Forelimb muscle (tissue), 1 donor: ENCODE measurements around the gene PAK6. TPM values are rescaled to one million over a fixed set of nuclear protein-coding genes. Genes with fewer than 3 reads are reported as not detected.

Source experiments
- DNase-seq: peaks from one replicate; pipeline ENCODE4 v3.0.0-alpha.2; 2013; ENCODE audit warnings: low read depth
- polyA plus RNA-seq: library from polyadenylated mRNA; unstranded; fragments of 120-200 nt; gene quantifications from one replicate; pipeline ENCODE4 v1.2.1, GENCODE V29; 2013; ENCODE audit not compliant: insufficient read length

Gene PAK6
- 0.83 TPM for polyA plus RNA-seq

GRCh38 chr15:40238532-40239403, at the start of gene PAK6:
Gene PAK6 (plus strand): TSS chr15:40239063. CDS start chr15:40264786, 25,723 bp downstream.
- no peak for DNase-seq

DNA sequence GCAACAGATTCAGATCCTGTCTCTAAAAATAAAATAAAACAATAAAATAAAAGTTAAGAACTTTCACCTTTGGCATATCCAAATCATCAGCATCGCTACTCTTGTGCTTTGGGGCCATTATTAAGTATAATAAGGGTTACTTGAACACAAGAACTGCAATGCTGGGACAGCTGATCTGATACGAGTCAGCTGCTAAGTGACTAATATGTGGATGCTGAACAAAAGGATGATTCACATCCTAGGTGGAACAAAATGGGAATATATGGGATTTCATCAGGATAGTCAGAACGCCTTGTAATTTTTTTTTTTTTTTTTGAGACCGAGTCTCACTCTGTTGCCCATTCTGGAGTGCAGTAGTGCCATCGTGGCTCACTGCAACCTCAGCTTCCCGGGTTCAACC, 48.3 kb upstream of the PAK6 start:
- no peak for DNase-seq

- DNase-seq: no peak
Measured at GRCh38 chr15:40192942-40193341, 45.9 kb upstream of the PAK6 start.

DNA sequence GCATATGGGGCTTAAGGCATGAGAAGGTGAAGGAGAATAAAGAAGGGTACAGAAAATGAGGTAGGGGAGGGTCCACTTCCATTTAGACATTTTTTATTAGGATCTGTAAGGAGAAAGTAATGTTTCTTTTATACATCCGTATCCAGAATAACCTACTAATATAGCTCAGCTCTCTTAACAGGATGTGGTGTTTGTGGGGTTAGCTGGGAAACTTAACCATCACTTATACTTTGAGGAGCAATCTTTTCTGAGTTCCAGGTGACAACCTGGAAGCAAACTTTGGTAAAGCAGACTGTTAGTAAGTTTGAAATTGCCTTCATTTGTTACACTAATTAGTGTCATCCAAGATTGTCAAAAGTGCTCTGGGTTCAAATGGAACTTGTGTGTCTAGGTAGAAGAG, 41.4 kb upstream of the PAK6 start:
- DNase-seq: no peak

DNA sequence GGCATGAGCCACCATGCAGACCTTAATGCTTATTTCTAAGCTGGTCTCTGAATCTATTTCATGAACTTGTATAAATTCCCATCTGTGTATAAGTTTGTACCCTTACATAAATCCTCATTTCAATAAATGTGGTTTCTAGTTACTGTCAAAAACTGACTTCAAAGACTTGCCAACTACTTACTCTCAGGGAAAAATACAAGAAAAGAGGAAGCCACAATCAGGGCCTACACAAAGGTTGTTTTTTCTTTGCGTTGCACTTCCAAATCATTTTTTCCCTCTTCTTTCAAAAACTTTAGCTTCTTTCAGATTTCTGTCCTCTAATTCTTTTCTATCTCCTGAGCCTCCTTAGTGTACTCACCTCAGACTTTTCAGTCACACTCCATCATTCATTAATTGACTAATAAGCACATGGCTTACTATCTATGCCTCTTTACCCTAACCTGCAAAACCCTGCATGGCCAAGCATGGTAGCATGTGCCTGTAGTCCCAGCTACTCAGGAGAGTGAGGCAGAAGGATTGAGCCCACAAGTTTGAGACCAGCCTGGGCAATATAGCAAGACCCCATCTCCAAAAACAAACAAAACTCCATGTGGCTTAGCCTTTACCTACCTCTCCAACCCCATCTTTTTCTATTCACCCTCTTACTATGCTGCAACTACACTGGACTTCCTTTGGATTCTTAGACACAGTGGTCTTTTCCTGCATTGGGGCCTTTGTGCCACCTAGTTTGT, 40.3 kb upstream of the PAK6 start:
- no peak for DNase-seq

DNA sequence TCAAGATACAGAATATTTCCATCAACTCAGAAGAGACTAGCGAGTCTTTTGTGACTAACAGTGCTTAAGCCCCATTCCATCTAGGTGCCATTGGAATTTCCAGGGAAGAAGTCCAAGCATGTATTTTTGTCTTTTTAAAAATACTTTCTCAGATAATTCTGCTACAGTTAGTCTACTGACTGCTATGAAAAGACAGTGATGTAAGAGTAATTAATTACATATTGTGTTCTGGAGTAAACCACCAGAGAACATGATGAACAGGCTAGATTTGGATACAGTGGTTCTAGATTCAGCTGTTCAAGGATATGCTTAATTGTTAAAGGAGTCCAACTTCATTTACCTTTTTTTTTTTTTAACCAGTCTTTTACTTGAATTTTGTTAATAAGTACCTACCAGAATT, 34.8 kb upstream of the PAK6 start:
- no peak for DNase-seq

GRCh38 chr15:40217166-40217824, 21.6 kb upstream of the PAK6 start:
- DNase-seq: peak; percentile 59

GRCh38 chr15:40219801-40220200, 19.1 kb upstream of the PAK6 start:
- no peak for DNase-seq

DNA sequence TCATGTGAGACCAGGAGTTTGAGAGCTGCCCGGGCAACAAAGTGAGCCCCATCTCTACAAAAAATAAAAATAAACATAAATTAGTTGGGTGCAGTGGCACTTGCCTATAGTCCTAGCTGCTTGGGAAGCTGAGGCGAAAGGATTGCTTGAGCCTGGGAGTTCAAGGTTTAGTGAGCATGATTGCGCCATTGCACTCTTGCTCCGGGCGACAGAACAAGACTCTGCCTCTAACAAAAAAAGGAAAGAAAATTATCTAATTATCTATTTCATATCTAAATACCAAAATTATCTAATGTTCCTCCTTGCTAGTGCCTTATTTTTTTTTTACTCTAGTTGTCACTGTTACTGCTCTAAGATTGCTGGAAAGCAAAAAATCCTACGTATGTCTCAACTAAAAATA, 16.7 kb upstream of the PAK6 start:
- no peak for DNase-seq

DNA sequence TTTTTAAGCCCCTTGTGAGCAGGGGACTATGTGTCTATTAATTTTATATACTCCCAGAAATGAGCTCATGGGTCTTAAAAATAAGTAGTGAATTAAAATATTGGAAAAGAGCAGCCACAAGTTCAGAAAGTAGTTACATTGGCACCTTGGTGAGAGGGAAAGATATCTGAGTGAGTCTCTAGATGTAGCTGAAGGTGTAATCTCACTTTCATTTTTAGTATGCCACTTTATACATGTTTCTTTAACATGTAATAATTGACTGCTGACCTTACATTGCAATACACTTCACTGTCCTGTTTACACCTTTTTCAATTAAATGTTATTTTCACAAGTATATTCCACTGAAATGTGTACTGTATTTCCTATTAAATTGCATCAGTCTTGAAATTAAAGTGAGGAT, 12.1 kb upstream of the PAK6 start:
- DNase-seq: no peak

- DNase-seq: no peak
Measured at GRCh38 chr15:40229316-40229715, 9.5 kb upstream of the PAK6 start.

DNA sequence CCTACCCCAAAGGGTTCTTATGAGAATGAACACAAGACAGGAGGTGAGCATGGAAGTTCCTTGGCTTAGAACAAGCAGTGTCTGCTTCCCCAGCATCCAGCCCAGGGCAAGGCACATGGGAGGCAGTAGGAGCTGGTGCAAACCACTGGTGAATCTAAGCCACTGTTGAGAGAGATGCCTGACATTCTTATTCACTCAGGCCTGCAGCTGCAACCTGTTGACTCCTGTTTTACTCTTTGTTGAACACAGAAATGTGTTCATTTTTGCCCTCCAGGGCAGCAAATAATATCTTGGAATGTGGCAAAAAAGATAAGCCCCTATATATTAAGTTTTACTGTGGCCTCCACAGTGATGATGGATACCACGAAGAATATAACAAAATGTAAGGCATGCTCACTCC, 8.9 kb upstream of the PAK6 start:
- no peak for DNase-seq

- DNase-seq: no peak
Measured at GRCh38 chr15:40232625-40233070, 6.2 kb upstream of the PAK6 start.

DNA sequence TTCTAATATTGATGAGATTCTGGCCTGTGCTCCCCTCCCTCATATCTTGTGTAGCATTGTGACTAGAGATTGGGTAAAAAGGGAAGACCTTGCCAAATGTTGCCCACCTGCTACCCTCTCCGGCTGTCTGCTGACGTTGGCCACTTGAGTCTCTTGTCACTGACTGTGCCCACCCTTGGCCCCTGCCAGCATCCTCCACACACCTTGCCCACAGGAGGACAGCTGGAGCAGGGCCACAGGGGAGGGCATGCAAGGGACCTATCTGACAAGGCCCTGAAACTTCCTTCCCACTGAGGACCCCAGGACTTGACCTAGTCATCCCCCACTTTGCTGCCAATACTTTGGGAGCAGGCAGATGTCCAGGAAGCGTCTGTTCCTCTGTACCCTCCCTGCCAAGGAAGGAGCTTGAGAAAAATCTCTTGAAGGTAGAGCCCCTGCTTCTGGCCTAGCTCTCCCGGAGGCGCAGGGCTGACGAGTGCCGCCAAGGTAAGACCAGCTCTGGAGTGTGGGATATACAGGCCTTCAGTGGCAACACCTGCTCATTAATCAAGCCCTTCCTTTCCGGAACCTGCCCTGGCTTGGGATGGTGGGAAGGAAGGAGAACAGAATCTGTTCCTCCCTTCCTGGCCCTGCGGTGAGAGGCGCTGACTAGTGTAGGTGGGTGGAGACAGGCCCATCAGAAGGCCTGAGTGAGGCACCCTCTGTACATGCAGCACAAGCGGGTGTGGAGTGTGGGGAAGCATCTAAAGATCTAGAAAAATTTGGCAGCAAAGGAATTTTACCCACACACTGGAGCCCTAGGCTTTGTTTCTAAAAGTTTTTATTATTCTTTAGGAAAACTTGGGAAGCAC, 4.9 kb upstream of the PAK6 start:
- no peak for DNase-seq

- DNase-seq: no peak
Measured at GRCh38 chr15:40234783-40235182, 4.1 kb upstream of the PAK6 start.

DNA sequence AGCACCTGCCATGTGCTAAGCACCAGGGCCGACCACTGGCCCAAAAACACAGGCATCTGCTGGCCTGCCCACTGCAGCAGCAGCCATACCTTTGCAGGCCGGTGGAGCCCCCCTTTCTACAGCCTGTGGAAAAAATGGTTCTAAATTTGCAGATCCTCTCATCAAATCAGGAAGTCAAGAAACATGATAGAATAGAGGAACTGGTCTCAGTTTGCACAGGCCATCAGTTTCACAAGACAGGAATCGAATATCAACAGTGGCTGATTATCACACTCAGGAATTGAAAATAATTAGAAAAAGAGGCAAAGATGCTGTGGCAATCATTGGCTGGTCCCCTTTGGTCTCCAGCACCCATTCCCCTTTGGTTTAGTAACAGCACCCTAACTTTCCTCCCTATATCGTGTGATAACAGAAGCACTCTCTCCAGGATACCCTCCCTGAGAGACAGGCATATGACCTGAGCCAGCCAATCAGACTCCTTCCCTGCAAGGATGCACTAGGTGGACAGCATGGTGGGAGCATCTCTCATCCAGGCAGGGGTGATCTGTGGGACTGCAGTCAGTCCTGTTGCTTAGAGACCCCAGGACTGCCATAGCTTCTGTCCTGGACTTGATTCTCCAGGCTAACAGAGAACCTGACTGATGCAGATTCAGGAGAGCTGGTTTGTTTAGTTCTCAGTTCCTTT, 3.5 kb upstream of the PAK6 start:
- DNase-seq: no peak

DNA sequence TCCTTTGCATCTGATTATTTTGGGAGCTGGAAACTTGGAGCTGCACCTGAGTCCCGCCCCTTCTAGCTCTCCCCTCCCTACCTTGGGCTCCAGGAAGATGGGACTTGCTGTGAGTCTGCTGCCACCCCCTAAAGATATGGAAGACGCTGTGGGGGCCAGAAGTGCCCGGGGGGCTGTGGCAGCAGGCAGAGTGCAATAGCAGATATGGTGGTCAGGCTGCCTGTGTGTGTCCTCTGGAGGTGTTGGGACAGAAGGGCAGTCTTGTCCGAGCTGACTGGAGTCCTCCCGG, 485 bp downstream of the PAK6 start:
- DNase-seq: no peak

DNA sequence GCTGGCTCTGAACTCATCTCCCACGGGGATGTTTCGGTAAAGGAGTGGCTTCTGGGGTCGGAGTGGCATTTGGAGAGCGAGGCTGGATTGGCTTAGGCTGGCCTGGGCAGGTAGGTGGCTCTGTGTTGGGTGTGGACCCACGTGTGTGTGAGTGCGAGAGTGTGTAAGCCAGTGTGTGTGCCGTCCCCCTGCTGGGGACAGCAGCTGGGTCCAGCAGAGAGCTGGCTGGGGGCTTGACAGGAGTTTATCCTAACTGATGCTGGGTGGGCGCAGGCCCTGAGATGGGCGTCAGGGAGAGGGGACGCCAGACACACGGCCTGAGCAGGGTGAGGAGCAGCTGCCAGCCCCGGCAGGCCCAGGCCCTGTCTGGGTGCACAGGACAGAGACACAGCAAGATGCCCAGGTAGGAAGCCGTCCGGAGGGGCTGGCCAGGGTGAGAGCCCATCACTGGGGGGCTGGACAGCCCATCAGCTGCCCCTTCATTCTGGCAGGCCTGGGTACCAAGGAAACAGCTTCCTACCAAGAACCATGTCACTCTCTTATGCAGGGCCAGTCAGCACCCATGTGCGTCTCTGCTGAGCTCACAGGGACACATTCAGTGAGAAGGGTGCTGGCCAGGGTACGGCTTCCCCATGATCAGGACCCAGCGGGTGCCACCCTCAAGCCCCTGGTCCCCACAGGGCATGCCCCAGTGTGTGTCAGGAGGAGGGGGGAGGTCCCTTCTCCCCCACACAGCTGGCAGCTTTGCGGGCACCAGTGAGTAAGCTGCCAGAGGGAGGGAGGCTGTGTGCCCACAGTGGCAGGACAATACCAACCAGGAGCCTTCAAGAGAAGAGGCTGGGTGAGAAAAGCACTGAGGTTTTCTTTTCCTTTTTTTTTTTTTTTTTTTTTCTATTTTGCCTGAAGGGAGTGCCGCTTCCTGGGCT, 1.1 kb downstream of the PAK6 start:
- DNase-seq: no peak

- DNase-seq: no peak
Measured at GRCh38 chr15:40240619-40241221, 1.9 kb downstream of the PAK6 start.
